Heart left ventricle (tissue), 16 donors: ENCODE data around the gene FNDC10. TPM values are rescaled to one million over a fixed set of nuclear protein-coding genes. Genes with fewer than 3 reads are reported as not detected.
"Not testable (repeated sequence)": the region's sequence is repeated elsewhere in the genome, so short reads cannot be mapped to it uniquely, and the experiment has no call there.

Experiments used
- ATAC-seq, 4 donors: fragments of 200-7000 bp; cut with Tn5 transposase; one replicate each; pipeline ENCODE4 v1.9.1; 2020 to 2022; ENCODE audit warnings: moderate library complexity in 4 of 4, mild to moderate bottlenecking in 3 of 4, moderate number of reproducible peaks in 1 of 4
- DNase-seq, 5 donors: peaks; one replicate each; pipeline ENCODE4 v3.0.0-alpha.2; 2020
- H3K27ac ChIP-seq, 12 donors: fragments of 200-600 bp; sonication (generic) in 4 of 12; one replicate each; pipeline versions ENCODE4 v1.5.0 to v1.8.0; 2016 to 2022; ENCODE audit warnings: mild to moderate bottlenecking in 2 of 12
- H3K27me3 ChIP-seq, 9 donors: fragments of 200-600 bp; sonication (generic) in 2 of 9; one replicate each; pipeline versions ENCODE4 v1.5.1 to v1.8.0; 2016 to 2022; ENCODE audit warnings: mild to moderate bottlenecking in 3 of 9
- H3K36me3 ChIP-seq, 9 donors: fragments of 200-600 bp; sonication (generic) in 2 of 9; one replicate each; pipeline versions ENCODE4 v1.5.0 to v1.8.0; 2018 to 2022; ENCODE audit warnings: mild to moderate bottlenecking in 2 of 9
- H3K4me1 ChIP-seq, 12 donors: fragments of 200-600 bp; sonication (generic) in 4 of 12; one replicate each; pipeline versions ENCODE4 v1.5.0 to v1.8.0; 2016 to 2022; ENCODE audit warnings: mild to moderate bottlenecking in 3 of 12
- H3K4me3 ChIP-seq, 12 donors: fragments of 200-600 bp; sonication (generic) in 4 of 12; one replicate each; pipeline versions ENCODE4 v1.5.0 to v1.8.0; 2017 to 2022; ENCODE audit warnings: mild to moderate bottlenecking in 9 of 12, moderate library complexity in 4 of 12
- H3K9me3 ChIP-seq, 12 donors: fragments of 200-600 bp; sonication (generic) in 4 of 12; one replicate each; pipeline versions ENCODE4 v1.5.0 to v1.8.0; 2016 to 2022; ENCODE audit warnings: mild to moderate bottlenecking in 1 of 12
- POLR2A ChIP-seq, 2 donors: fragments of 450-650 bp; IDR thresholded peaks; one replicate each; pipeline ENCODE4 v1.6.1; 2017; ENCODE audit warnings: antibody characterized with exemption in 2 of 2, mild to moderate bottlenecking in 2 of 2, moderate library complexity in 2 of 2
- WGBS, 4 donors: extraction: QIAGEN DNeasy Blood & Tissue Kit in 2 of 4; methylation state at CpG; one replicate each; pipeline versions ENCODE4 v1.1.5 to v1.1.7; 2013 to 2018; 5-methylcytosine and 5-hydroxymethylcytosine counted together
- intact Hi-C, 10 donors: fragments of 100-400 bp; cut with DNase I; formaldehyde crosslinking; loops; one replicate each; pipeline versions ENCODE4 v1.11.1 to v1.14.2; 2022
- long read RNA-seq, 3 donors: library from polyadenylated mRNA; unstranded; transcript quantifications; one replicate each; pipeline ENCODE4 v2.0.0, GENCODE V29; 2020 to 2021
- polyA plus RNA-seq, 2 donors: library from polyadenylated mRNA; stranded (reverse); fragments of 200-250 nt; gene quantifications; one replicate each; pipeline ENCODE4 v1.2.3, GENCODE V29; 2013
- total RNA-seq, 9 donors: library from RNA; depleted of rRNA in 2 of 9; stranded (reverse); fragments of >200 nt in 2 of 9; fragmentation: NEBNext Ultra II Directional in 3 of 9; extraction: Animal tissue kit (Norgen Biotek cat#: 25700) in 3 of 9; gene quantifications; one replicate each; pipeline versions ENCODE4 v1.1.0 to v1.2.4, GENCODE V29; 2016 to 2023
- TF ChIP-seq, protein P1 (sequence below), 12 donors: fragments of 200-600 bp; sonication (generic) in 4 of 12; IDR thresholded peaks; one replicate each; pipeline versions ENCODE4 v1.5.0 to v1.8.0; 2018 to 2022; ENCODE audit warnings: antibody characterized with exemption in 12 of 12, mild to moderate bottlenecking in 5 of 12
- donor health status: ischemic (EF 13 %, LVEDD 7.1; RV severe dilation, severe dysfunction).
- donor health status: healthy with polysubstance abuse.
- donor health status: DM: no; HTN: yes; CAD: no.
- donor health status: DM: no; HTN: no; CAD: no.
- donor health status: ischemic (EF 25% LVEDD 6.9; RV normal size, moderate dysfunction).
- donor health status: ischemic (EF 25% LVEDD 5.7; RV mildly dilated, moderate dysfunction).
- donor health status: healthy.
- donor health status: DM: yes; HTN: yes; CAD: no.
- donor health status: ischemic (EF 35%, LVEDD 5.7; RV mildly dilated, moderate dysfunction).
- donor health status: nonischemic (EF 11% LVEDD 7.7; RV severe dilation, severe dysfunction).
- donor health status: DM: yes; HTN: yes; CAD: no.
- donor health status: PGD.
- donor health status: ischemic (EF 29% LVEDD 5.4; RV normal size, mild dysfunction).
- donor health status: nonischemic (EF 23%, LVEDD 6.1; RV moderate dilation, normal function).

FNDC10 gene
- 1 to 10 TPM; 1.9 to 6.7 (median 3.6) TPM for total RNA-seq
- polyA plus RNA-seq: 1 to 10 TPM; 1.1 to 4.6 TPM
- long read RNA-seq, donor 1, transcript FNDC10-201 (1 exons, 2,085 nt): major isoform, 9 of 9 reads
- long read RNA-seq, donor 1, partial matches to known transcripts: 0 of 9 reads
- long read RNA-seq, donor 1, other reads (novel, unspliced or antisense): 0 of 9 reads
- long read RNA-seq, donor 2, partial matches to known transcripts: 0 of 4 reads
- long read RNA-seq, donor 2, other reads (novel, unspliced or antisense): 0 of 4 reads
- long read RNA-seq, donor 3, partial matches to known transcripts: 0 of 3 reads
- long read RNA-seq, donor 3, other reads (novel, unspliced or antisense): 0 of 3 reads

DNA sequence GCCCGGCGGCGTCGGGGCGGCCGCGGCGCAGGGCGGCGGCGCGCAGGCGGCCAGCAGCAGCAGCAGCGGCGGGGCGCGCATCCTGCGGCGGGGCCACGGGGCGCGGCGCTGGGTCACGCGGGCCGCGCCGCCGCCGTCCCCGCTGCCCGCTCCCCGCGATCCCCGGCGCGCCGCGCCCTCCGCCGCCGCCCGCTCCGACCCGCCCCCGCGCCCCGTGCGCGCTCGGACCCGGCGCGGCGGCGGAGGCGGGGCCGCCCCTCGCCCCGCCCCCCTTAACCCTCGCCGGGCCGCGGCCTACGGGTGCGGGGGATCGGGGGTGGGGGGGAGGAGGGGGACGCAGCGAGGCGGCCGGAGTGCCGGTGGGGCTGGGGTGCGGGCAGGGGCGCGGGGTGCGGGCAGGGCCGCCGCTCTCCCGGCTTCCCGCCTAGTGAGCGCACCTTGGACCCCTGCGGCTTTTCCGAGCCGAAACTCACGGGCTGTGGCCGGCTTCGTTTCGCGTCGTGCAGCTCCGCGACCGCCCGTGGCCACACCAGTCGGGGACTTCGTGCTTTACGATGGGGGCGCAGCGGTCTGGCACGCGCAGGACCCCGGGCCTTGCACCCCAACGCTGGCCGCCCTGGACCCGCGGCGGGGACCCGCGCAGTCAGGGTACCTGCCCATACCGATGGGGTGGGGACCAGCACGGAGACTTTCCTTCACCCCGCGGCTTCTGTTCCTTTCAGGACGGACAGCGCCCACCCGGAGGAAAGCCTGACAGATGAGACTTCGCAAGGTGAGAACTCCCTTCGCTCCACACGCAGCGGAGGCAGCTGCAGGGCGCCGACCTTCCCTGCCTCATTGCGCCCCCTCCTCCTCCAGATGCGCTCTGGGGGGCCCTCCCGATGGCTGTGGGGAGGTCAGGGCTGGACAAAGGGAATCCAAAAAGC lies at the start of gene FNDC10:
FNDC10 (minus strand) TSS at position 201 of the 926 bp plus-strand sequence; CDS start at position 81, 120 bp downstream.
- WGBS, 4 donors: 2 to 17% (median 6%) methylated on average over 18 to 125 of the region's 125 CpGs
- H3K27ac ChIP-seq: no peak within 1 kb of the TSS
- peaks cover 0 to 31% (median 11%) of the 10 kb centered on the region in 12 donors for H3K4me1 ChIP-seq
- H3K4me3 ChIP-seq: peak within 1 kb of the TSS; percentile 19 to 57 (median 43)
- DNase-seq (peak in 2 of 5 donors; percentile 19 to 48), ATAC-seq (no peak)
- no peaks in the 10 kb centered on the region for H3K9me3 ChIP-seq
- no peaks in the 10 kb centered on the region for H3K36me3 ChIP-seq
- TF ChIP-seq, protein P1, sequence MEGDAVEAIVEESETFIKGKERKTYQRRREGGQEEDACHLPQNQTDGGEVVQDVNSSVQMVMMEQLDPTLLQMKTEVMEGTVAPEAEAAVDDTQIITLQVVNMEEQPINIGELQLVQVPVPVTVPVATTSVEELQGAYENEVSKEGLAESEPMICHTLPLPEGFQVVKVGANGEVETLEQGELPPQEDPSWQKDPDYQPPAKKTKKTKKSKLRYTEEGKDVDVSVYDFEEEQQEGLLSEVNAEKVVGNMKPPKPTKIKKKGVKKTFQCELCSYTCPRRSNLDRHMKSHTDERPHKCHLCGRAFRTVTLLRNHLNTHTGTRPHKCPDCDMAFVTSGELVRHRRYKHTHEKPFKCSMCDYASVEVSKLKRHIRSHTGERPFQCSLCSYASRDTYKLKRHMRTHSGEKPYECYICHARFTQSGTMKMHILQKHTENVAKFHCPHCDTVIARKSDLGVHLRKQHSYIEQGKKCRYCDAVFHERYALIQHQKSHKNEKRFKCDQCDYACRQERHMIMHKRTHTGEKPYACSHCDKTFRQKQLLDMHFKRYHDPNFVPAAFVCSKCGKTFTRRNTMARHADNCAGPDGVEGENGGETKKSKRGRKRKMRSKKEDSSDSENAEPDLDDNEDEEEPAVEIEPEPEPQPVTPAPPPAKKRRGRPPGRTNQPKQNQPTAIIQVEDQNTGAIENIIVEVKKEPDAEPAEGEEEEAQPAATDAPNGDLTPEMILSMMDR (IDR thresholded peaks at IDR 0.05): no peak
- no peak for TF ChIP-seq POLR2A (IDR thresholded peaks at IDR 0.05)
- peaks cover 6 to 61% (median 24%) of the 10 kb centered on the region in 9 donors for H3K27me3 ChIP-seq
- intact Hi-C loops: no loop called here

DNA sequence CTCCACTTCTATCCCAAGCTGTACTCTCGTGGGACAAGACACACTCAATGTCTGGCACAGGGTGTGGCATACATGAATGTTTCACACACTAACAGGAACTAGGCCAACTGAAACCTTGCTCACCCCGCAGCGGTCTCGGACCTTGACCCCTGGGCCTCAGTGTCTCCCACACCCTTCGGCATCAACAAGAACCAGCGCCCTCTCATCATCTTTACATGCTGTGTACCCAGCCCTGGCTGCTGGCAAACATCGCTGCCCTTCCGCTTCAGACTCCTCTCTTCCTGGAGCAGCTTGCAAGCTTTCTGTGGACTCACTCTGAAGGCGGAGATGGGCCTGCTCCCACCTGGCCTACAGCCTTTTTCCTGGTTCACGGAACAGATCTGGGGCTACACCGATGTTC lies 48.3 kb upstream of the FNDC10 start:
- H3K27ac ChIP-seq, DNase-seq, H3K4me1 ChIP-seq, intact Hi-C loops, H3K9me3 ChIP-seq, H3K4me3 ChIP-seq, H3K27me3 ChIP-seq: not testable (repeated sequence)
- WGBS, 4 donors: 85 to 96% (median 92%) methylated on average over 11 of the region's 11 CpGs
- peak in 1 of 4 donors; percentile 29 for ATAC-seq
- H3K36me3 ChIP-seq: peaks cover 0 to 77% (median 74%) of the 10 kb centered on the region in 9 donors

DNA sequence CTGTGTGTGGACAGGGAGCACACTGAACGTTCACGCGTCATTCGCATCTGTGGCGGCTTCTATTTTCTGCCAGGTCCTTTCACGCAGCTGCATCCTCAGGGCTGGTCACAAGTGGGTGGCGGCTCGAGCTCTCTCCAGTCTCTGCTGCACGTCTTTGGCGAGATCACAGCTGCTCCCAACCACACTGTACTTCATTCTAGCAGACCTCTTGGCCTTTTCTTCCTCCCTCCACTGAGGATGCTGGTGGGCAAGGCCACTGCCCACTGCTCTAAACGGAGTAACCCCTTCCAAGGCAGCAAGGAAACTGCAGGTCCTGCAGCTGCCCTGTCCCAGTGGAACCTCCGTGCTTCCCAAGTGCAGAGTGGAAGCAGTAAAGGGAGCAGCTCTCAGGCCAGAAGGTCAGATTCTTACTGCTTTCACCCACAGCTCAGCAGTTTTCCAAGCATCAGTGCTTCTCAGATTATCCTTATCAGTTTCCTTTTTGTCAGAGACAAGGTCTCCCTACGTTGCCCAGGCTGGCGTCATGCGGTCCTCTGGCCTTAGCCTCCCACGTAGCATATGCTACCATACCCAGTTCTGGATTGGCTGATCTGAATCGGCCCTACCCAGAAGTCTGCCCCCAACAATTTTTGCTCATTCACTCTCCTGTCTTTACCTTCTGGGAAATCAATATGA lies 47.8 kb upstream of the FNDC10 start:
- ATAC-seq: peak in 1 of 4 donors; percentile 19
- H3K4me1 ChIP-seq, DNase-seq, H3K27me3 ChIP-seq, intact Hi-C loops, H3K27ac ChIP-seq, H3K9me3 ChIP-seq, H3K4me3 ChIP-seq: not testable (repeated sequence)
- WGBS, 4 donors: 85 to 89% (median 86%) methylated on average over 17 of the region's 17 CpGs
- H3K36me3 ChIP-seq: peaks cover 0 to 71% (median 68%) of the 10 kb centered on the region in 9 donors

DNA sequence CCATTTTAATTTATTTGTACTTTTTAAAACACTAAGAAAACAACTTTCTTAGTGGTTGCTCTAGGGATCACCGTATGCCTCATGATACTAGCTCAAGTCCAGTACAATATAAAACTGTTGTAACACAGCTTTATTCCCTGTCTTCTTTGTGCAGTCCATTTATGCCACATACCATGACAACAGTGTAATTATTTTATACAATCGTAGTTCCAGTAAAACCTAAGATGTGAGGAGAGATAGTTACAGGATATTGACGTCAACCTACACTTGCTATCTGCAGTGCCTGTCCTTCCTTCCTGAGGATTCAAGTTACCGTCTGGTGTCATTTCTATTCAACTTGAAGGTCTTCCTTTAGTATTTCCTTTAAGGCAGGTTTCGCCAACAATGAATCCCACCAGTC lies 46.4 kb upstream of the FNDC10 start:
- DNase-seq, intact Hi-C loops, H3K27me3 ChIP-seq, H3K9me3 ChIP-seq, H3K4me1 ChIP-seq, H3K4me3 ChIP-seq, H3K27ac ChIP-seq: not testable (repeated sequence)
- peak in 1 of 4 donors; percentile 33 for ATAC-seq
- H3K36me3 ChIP-seq: peaks cover 0 to 58% (median 55%) of the 10 kb centered on the region in 9 donors
- WGBS, 4 donors: 73 to 78% (median 74%) methylated on average over 5 of the region's 5 CpGs

DNA sequence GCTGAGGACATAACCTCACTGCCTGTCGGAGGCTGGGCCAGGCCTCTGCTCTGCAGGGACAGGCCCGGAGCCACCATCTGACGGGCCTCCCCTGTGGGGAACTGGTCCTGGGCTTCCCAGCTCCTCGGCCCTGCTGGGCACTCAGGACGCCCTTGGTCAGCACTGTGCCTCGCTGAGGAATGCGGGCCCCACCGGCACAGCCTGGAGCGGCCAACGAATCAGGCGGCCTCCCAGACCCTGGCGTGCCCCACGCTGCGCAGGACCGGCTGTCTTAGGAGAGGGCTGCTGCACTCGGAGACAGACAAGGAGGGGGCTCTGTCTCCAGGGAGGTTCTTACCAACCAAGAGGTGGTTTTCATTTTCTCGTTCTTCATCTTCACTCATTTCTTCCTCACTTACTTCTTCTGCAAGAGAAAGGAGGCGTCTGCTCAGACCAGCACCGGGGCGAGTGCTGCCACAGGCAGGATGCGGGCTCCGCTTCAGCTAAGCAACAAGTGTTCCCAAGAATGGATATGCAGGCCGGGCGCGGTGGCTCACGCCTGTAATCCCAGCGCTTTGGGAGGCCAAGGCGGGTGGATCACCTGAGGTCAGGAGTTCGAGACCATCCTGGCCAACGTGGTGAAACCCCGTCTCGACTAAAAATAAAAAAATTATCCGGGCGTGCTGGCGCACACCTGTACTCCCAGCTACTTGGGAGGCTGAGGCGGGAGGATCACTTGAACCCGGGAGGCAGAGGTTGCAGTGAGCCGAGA lies 41.0 kb upstream of the FNDC10 start:
- peaks cover 0 to 48% (median 29%) of the 10 kb centered on the region in 9 donors for H3K36me3 ChIP-seq
- H3K9me3 ChIP-seq, H3K4me1 ChIP-seq, ATAC-seq, intact Hi-C loops, DNase-seq, H3K27ac ChIP-seq, H3K27me3 ChIP-seq, H3K4me3 ChIP-seq: not testable (repeated sequence)
- WGBS, 4 donors: 94 to 97% (median 96%) methylated on average over 14 to 33 of the region's 38 CpGs

DNA sequence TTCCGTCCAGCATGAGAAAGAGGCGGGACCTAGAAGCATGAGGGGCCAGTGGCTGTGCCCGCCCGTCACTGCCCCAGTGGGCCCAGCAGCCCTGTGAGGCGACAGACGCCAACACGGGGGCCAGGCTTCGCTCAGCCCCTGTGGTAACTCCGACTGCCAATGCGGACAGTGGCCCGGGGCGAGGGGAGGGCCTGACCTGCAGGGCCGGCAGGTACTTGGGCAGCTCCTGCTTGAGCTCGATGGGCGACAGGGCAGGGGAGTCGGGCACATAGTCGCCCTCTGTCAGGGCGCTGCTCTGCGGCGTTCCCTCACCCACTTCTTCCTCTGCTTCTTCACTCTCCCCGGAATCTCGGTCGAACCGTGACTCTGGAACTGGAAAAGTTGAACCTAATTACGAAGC lies 40.1 kb upstream of the FNDC10 start:
- peaks cover 0 to 45% (median 25%) of the 10 kb centered on the region in 9 donors for H3K36me3 ChIP-seq
- H3K27ac ChIP-seq, intact Hi-C loops, ATAC-seq, H3K9me3 ChIP-seq, H3K4me3 ChIP-seq, H3K4me1 ChIP-seq, H3K27me3 ChIP-seq, DNase-seq: not testable (repeated sequence)
- 85 to 95% (median 93%) methylated on average over 4 to 19 of the region's 25 CpGs for WGBS, 4 donors

DNA sequence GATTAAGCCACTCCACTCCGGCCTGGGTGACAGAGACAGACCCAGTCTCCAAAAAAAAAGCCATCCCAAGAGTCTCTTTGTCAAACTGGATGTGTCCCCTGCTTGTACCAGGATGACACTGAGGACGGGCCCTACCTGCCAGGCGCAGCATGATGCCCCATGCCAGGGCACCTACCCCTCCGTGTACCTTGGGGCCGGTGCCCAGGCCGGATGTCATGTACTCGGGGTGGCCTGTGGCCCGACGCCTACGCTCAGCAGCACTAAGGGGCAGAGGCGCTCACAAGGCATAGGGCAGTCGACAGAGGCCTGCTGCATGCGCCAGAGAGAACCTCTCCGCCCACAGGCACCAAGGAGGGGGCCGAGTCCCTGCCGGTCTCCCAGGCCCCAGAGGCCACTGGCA lies 39.4 kb upstream of the FNDC10 start:
- DNase-seq, H3K9me3 ChIP-seq, ATAC-seq, H3K4me3 ChIP-seq, intact Hi-C loops, H3K27me3 ChIP-seq, H3K4me1 ChIP-seq, H3K27ac ChIP-seq: not testable (repeated sequence)
- WGBS, 4 donors: 93 to 95% (median 94%) methylated on average over 16 of the region's 16 CpGs; no CpG with 5 or more reads in 1 of the 4 donors
- peaks cover 0 to 42% (median 25%) of the 10 kb centered on the region in 9 donors for H3K36me3 ChIP-seq

DNA sequence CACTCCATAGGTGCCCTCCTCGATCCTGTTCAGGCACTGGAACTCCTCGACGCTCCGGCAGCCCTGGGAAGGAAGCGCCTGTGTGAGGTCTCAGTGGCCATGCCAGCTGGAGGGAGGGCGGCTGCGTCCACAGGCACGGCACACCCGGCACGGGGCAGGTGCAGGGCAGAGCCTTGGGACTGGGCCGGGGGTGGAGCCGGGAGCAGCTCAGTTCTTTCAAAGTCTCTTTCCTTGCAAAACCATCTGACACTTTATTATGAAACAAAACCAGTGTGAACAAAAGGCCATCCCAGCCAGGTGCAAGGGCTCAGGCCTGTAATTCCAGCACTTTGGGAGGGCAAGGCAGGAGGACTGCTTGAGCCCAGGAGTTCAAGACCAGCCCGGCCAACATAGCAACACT lies 38.6 kb upstream of the FNDC10 start:
- WGBS, 4 donors: 86 to 96% (median 94%) methylated on average over 1 to 12 of the region's 13 CpGs
- H3K4me3 ChIP-seq, H3K4me1 ChIP-seq, intact Hi-C loops, ATAC-seq, DNase-seq, H3K27me3 ChIP-seq, H3K27ac ChIP-seq, H3K9me3 ChIP-seq: not testable (repeated sequence)
- peaks cover 0 to 42% (median 25%) of the 10 kb centered on the region in 9 donors for H3K36me3 ChIP-seq
